Neural progenitor cell (in vitro differentiated cells): Measurements from ENCODE around the gene ITGA11. TPM values are rescaled to one million over a fixed set of nuclear protein-coding genes. Genes with fewer than 3 reads are reported as not detected.

Experiments used
- DNase-seq: peaks from one replicate; pipeline ENCODE4 v3.0.0-alpha.2; 2016; ENCODE audit warnings: low spot score
- H2AFZ ChIP-seq: fragments of 200-600 bp; sonication (generic); replicated peaks from 2 replicates; pipeline ENCODE4 v1.6.1; 2016; ENCODE audit warnings: antibody characterized with exemption
- H3F3A ChIP-seq: fragments of 200-600 bp; sonication (generic); 2 replicates; pipeline ENCODE4 v1.6.1; 2016; ENCODE audit warnings: antibody characterized with exemption, low read depth
- H3K27ac ChIP-seq: fragments of 200-600 bp; sonication (generic); 2 replicates; pipeline ENCODE4 v1.5.1; 2016; ENCODE audit warnings: mild to moderate bottlenecking
- H3K27me3 ChIP-seq: fragments of 200-600 bp; sonication (generic); 2 replicates; pipeline ENCODE4 v1.6.1; 2016; ENCODE audit warnings: mild to moderate bottlenecking, moderate library complexity
- H3K36me3 ChIP-seq: fragments of 200-600 bp; sonication (generic); 2 replicates; pipeline ENCODE4 v1.5.1; 2016
- H3K4me1 ChIP-seq: fragments of 200-600 bp; sonication (generic); 2 replicates; pipeline ENCODE4 v1.6.1; 2016; ENCODE audit warnings: mixed run types
- H3K4me2 ChIP-seq: fragments of 200-600 bp; sonication (generic); 2 replicates; pipeline ENCODE4 v1.6.1; 2016
- H3K4me3 ChIP-seq: fragments of 200-600 bp; sonication (generic); 2 replicates; pipeline ENCODE4 v1.5.1; 2016
- H3K79me2 ChIP-seq: fragments of 200-600 bp; sonication (generic); 2 replicates; pipeline ENCODE4 v1.6.1; 2016; ENCODE audit warnings: low read depth
- H3K9ac ChIP-seq: fragments of 200-600 bp; sonication (generic); 2 replicates; pipeline ENCODE4 v1.6.1; 2016
- H3K9me3 ChIP-seq: fragments of 200-600 bp; sonication (generic); 2 replicates; pipeline ENCODE4 v1.5.1; 2016; ENCODE audit warnings: low read depth
- H4K20me1 ChIP-seq: fragments of 200-600 bp; sonication (generic); 2 replicates; pipeline ENCODE4 v1.6.1; 2016; ENCODE audit warnings: low read depth
- H3K27ac Mint-ChIP-seq: 3 replicates; pipeline ENCODE4 v1.8.0; 2021; ENCODE audit warnings: mixed read lengths
- H3K27me3 Mint-ChIP-seq: 2 replicates; pipeline ENCODE4 v1.8.0; 2022; ENCODE audit warnings: low read depth, mild to moderate bottlenecking, inconsistent platforms, moderate library complexity, mixed read lengths; ENCODE audit not compliant: insufficient read depth
- H3K36me3 Mint-ChIP-seq: 3 replicates; pipeline ENCODE4 v1.8.0; 2021; ENCODE audit warnings: mixed read lengths
- H3K4me1 Mint-ChIP-seq: 3 replicates; pipeline ENCODE4 v1.8.0; 2021; ENCODE audit warnings: mixed read lengths
- H3K4me3 Mint-ChIP-seq: 3 replicates; pipeline ENCODE4 v1.8.0; 2021; ENCODE audit warnings: mild to moderate bottlenecking, moderate library complexity, mixed read lengths
- H3K9me3 Mint-ChIP-seq: 3 replicates; pipeline ENCODE4 v1.8.0; 2020; ENCODE audit warnings: mixed read lengths
- EZH2 ChIP-seq: fragments of 200-600 bp; sonication (generic); IDR thresholded peaks from 2 replicates; pipeline ENCODE4 v1.6.1; 2017; ENCODE audit warnings: antibody characterized with exemption, mild to moderate bottlenecking, moderate library complexity
- EZH2phosphoT487 ChIP-seq: fragments of 200-600 bp; sonication (generic); IDR thresholded peaks from 2 replicates; pipeline ENCODE4 v1.6.1; 2017; ENCODE audit warnings: antibody characterized with exemption
- total RNA-seq: library from RNA; depleted of rRNA; stranded (reverse); fragments of >200 nt; gene quantifications from 2 replicates; pipeline ENCODE4 v1.2.3, GENCODE V29; 2015; ENCODE audit warnings: low replicate concordance
- TF ChIP-seq, protein P1 (sequence below): fragments of 200-600 bp; sonication (generic); IDR thresholded peaks from 2 replicates; pipeline ENCODE4 v1.5.1; 2017; ENCODE audit warnings: antibody characterized with exemption, mild to moderate bottlenecking

The ITGA11 gene
- total RNA-seq, 1 donor from 2014 or later, result not detected

DNA sequence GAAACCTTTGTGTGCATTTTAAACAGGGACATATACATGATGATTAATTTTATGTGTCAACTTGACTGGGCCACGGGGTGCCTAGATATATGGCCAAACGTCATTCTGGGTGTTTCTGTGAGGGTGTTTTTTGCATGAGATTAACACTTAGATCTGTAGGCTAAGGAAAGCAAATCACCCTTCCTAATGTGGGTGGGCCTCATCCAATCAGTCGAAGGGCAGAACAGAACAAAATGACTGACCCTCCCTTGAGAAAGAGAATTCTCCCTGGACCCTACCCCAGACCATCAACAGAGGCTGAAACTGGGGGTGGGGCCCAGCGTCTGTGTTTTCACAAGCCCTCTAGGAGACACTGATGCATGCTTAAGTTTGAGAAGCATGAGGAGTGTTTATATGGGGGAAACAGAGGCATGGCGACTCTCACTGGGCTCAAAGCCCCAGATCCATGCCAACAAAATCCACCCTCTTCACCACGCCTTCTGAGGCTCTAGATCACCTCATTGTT lies 56.2 kb downstream of the ITGA11 start:
- TF ChIP-seq, protein P1, sequence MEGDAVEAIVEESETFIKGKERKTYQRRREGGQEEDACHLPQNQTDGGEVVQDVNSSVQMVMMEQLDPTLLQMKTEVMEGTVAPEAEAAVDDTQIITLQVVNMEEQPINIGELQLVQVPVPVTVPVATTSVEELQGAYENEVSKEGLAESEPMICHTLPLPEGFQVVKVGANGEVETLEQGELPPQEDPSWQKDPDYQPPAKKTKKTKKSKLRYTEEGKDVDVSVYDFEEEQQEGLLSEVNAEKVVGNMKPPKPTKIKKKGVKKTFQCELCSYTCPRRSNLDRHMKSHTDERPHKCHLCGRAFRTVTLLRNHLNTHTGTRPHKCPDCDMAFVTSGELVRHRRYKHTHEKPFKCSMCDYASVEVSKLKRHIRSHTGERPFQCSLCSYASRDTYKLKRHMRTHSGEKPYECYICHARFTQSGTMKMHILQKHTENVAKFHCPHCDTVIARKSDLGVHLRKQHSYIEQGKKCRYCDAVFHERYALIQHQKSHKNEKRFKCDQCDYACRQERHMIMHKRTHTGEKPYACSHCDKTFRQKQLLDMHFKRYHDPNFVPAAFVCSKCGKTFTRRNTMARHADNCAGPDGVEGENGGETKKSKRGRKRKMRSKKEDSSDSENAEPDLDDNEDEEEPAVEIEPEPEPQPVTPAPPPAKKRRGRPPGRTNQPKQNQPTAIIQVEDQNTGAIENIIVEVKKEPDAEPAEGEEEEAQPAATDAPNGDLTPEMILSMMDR, result no peak
- TF ChIP-seq EZH2 (no peak), EZH2phosphoT487 (no peak)
- peaks cover 22% of the 10 kb centered on the region for H3K4me1 ChIP-seq
- DNase-seq, result no peak
- H3K79me2 ChIP-seq, result no peaks in the 10 kb centered on the region
- H3F3A ChIP-seq, result peaks cover 16% of the 10 kb centered on the region
- no peaks in the 10 kb centered on the region for H3K27me3 Mint-ChIP-seq
- H2AFZ ChIP-seq, result no peak overlapping the region
- H3K9me3 Mint-ChIP-seq, result no peaks in the 10 kb centered on the region
- no peak overlapping the region for H3K4me3 Mint-ChIP-seq
- peaks cover 24% of the 10 kb centered on the region for H3K4me1 Mint-ChIP-seq
- no peaks in the 10 kb centered on the region for H4K20me1 ChIP-seq
- H3K9me3 ChIP-seq, result no peaks in the 10 kb centered on the region
- no peak overlapping the region for H3K27ac Mint-ChIP-seq
- H3K4me2 ChIP-seq, result peak overlapping the region; percentile 42
- H3K4me3 ChIP-seq, result no peak overlapping the region
- no peak overlapping the region for H3K27ac ChIP-seq
- H3K27me3 ChIP-seq, result no peaks in the 10 kb centered on the region
- no peaks in the 10 kb centered on the region for H3K36me3 ChIP-seq
- no peak overlapping the region for H3K9ac ChIP-seq
- no peaks in the 10 kb centered on the region for H3K36me3 Mint-ChIP-seq

DNA sequence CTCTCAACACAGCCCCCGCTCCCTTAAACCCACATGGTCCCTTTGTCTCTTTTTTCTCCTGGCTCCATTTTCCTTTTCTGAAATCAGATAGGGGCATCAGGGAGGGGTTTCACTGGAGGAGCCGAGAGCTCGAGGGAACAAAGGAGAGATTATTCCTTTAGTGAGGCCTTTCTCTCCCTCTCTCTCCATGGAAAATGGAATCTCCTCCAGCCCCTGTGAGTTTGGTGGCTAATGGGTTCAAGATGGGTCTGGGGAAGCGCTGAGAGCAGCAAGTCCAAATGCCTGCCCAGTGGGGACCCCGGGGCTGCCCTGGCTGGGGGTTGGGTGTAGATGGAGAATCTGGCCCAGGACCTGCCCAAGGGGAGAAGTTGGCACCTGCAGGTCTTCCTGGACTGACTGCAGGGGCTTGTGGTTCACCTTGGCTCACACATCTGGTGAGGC lies 56.8 kb downstream of the ITGA11 start:
- Histone ChIP-seq H3K36me3 (no peaks in the 10 kb centered on the region), H3K27me3 (no peaks in the 10 kb centered on the region), H3K27ac (peak overlapping the region; percentile 44), H3K4me2 (peak overlapping the region; percentile 42), H4K20me1 (no peaks in the 10 kb centered on the region), H3K4me1 (peaks cover 22% of the 10 kb centered on the region), H2AFZ (peak overlapping the region; percentile 81), H3F3A (peaks cover 16% of the 10 kb centered on the region), H3K4me3 (no peak overlapping the region), H3K79me2 (no peaks in the 10 kb centered on the region), H3K9me3 (no peaks in the 10 kb centered on the region), H3K9ac (no peak overlapping the region)
- Mint-ChIP-seq H3K4me1 (peaks cover 24% of the 10 kb centered on the region), H3K4me3 (no peak overlapping the region), H3K27ac (peak overlapping the region; percentile 94), H3K27me3 (no peaks in the 10 kb centered on the region), H3K9me3 (no peaks in the 10 kb centered on the region), H3K36me3 (no peaks in the 10 kb centered on the region)
- no peak for TF ChIP-seq EZH2
- TF ChIP-seq, protein P1, result no peak
- no peak for TF ChIP-seq EZH2phosphoT487
- DNase-seq, result peak; percentile 76

DNA sequence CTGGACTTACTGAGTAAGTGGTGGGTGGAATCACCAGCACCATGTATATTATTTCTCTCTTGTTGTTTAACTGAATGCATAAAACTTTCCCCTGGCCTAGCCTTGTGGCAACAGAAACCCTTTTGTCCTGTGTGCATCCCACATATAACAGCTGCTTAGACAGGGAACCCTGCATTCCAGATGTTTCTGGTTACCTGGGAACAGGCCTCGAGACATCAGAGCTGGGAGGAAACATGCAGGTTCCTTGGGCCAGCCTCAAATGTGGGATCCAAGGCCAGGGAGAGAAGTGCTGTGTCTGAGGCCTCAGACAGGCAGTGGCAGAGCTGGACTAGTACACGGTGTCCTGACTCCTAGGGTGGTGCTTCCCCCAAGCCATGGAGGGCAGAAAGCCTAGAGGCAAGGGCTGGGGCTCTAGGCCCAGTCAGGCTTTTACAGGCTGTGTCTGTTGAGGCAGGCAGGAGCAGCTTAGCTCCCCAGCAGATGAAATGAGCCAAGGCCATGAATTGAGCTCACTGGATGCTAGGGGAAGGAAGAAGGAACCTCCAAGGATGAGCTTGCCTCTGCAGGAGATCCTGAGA lies 57.7 kb downstream of the ITGA11 start:
- Histone ChIP-seq H4K20me1 (no peaks in the 10 kb centered on the region), H3K4me3 (no peak overlapping the region), H3K9me3 (no peaks in the 10 kb centered on the region), H3K9ac (no peak overlapping the region), H3K4me1 (peaks cover 22% of the 10 kb centered on the region), H3K36me3 (no peaks in the 10 kb centered on the region), H2AFZ (peak overlapping the region; percentile 81), H3F3A (peaks cover 16% of the 10 kb centered on the region), H3K27ac (peak overlapping the region; percentile 29), H3K4me2 (no peak overlapping the region), H3K27me3 (no peaks in the 10 kb centered on the region), H3K79me2 (no peaks in the 10 kb centered on the region)
- no peaks in the 10 kb centered on the region for H3K9me3 Mint-ChIP-seq
- peaks cover 24% of the 10 kb centered on the region for H3K4me1 Mint-ChIP-seq
- TF ChIP-seq EZH2phosphoT487 (no peak), EZH2 (no peak)
- TF ChIP-seq, protein P1, result no peak
- no peaks in the 10 kb centered on the region for H3K36me3 Mint-ChIP-seq
- peak overlapping the region; percentile 40 for H3K27ac Mint-ChIP-seq
- H3K27me3 Mint-ChIP-seq, result no peaks in the 10 kb centered on the region
- DNase-seq, result peak; percentile 24
- H3K4me3 Mint-ChIP-seq, result no peak overlapping the region
